WTC11 (cell line): ENCODE results near the gene UBE2J2.

Experiments
- ATF1 ChIP-seq: sonication (generic); formaldehyde crosslinking; IDR thresholded peaks from 2 replicates; pipeline ENCODE4 v1.8.1; 2023; ENCODE audit warnings: mild to moderate bottlenecking, moderate library complexity, missing genetic modification reagents
- CTCF ChIP-seq: fragments of 200-600 bp; IDR thresholded peaks from 2 replicates; pipeline ENCODE4 v1.8.0; 2022; ENCODE audit warnings: antibody characterized with exemption
- MAX ChIP-seq: sonication (generic); formaldehyde crosslinking; IDR thresholded peaks from 2 replicates; pipeline ENCODE4 v1.8.0; 2022; ENCODE audit warnings: mild to moderate bottlenecking, missing genetic modification reagents
- NR2C2 ChIP-seq: sonication (generic); formaldehyde crosslinking; IDR thresholded peaks from 2 replicates; pipeline ENCODE4 v1.8.0; 2022; ENCODE audit warnings: mild to moderate bottlenecking, missing genetic modification reagents
- PRDM15 ChIP-seq: sonication (generic); formaldehyde crosslinking; IDR thresholded peaks from 2 replicates; pipeline ENCODE4 v1.8.0; 2022; ENCODE audit warnings: missing genetic modification reagents
- SOX15 ChIP-seq: fragments of 250-450 bp; sonication (Bioruptor Pico); IDR thresholded peaks from 2 replicates; pipeline ENCODE4 v1.9.0; 2021; ENCODE audit warnings: mild to moderate bottlenecking
- SP1 ChIP-seq: sonication (generic); formaldehyde crosslinking; conservative IDR thresholded peaks from 2 replicates; pipeline ENCODE4 v1.8.1; 2022; ENCODE audit warnings: missing genetic modification reagents
- ZNF423 ChIP-seq: fragments of 250-450 bp; sonication (Bioruptor Pico); IDR thresholded peaks from 2 replicates; pipeline ENCODE4 v2.1.2; 2022; ENCODE audit warnings: mild to moderate bottlenecking, moderate library complexity

- no peak for TF ChIP-seq MAX (CRISPR knock-in tag)
- TF ChIP-seq PRDM15 (CRISPR knock-in tag), result no peak
- TF ChIP-seq ZNF423 (CRISPR knock-in tag), result no peak
- TF ChIP-seq ATF1 (CRISPR knock-in tag), result no peak
- no peak for TF ChIP-seq SP1
- TF ChIP-seq CTCF, result no peak
- TF ChIP-seq NR2C2 (CRISPR knock-in tag), result no peak
- TF ChIP-seq SOX15, result no peak
Observed at GRCh38 chr1:1314678-1315335, 41.2 kb upstream of the UBE2J2 start.
